C4-2B (cell line): ENCODE data around the gene LINGO1.

ENCODE experiments used
- CTCF ChIP-seq: fragments of 450-650 bp; conservative IDR thresholded peaks from 2 replicates; pipeline ENCODE4 v1.5.1; 2017; ENCODE audit warnings: mild to moderate bottlenecking
- ZFX ChIP-seq: fragments of 450-650 bp; IDR thresholded peaks from 2 replicates; pipeline ENCODE4 v1.6.1; 2017

GRCh38 chr15:77572186-77572585 is 60.5 kb downstream of the LINGO1 start:
- TF ChIP-seq CTCF (no peak), ZFX (no peak)
